Mesendoderm (in vitro differentiated cells): Measurements from ENCODE around the gene PLA2G3.
"Not testable (repeated sequence)": the region's sequence is repeated elsewhere in the genome, so short reads cannot be mapped to it uniquely, and the experiment has no call there.

Source experiments
- DNase-seq: peaks from one replicate; pipeline ENCODE4 v3.0.0; 2013
- H2AK5ac ChIP-seq: 2 replicates; pipeline ENCODE4 v1.6.1; 2013; ENCODE audit warnings: low read length, inconsistent platforms
- H2BK120ac ChIP-seq: 2 replicates; pipeline ENCODE4 v1.6.1; 2013; ENCODE audit warnings: low read depth, mild to moderate bottlenecking, low read length, moderate library complexity, mixed read lengths
- H2BK15ac ChIP-seq: replicated peaks from 2 replicates; pipeline ENCODE4 v1.6.1; 2013; ENCODE audit warnings: low read depth, mild to moderate bottlenecking, moderate library complexity
- H2BK5ac ChIP-seq: 2 replicates; pipeline ENCODE4 v1.6.1; 2013; ENCODE audit warnings: low read length, inconsistent platforms
- H3K18ac ChIP-seq: 2 replicates; pipeline ENCODE4 v1.6.1; 2013; ENCODE audit warnings: mild to moderate bottlenecking, low read length, mixed read lengths
- H3K23ac ChIP-seq: one replicate; pipeline ENCODE4 v1.6.1; 2013; ENCODE audit warnings: low read length
- H3K27ac ChIP-seq: 2 replicates; pipeline ENCODE4 v1.5.1; 2013; ENCODE audit warnings: low read depth, mild to moderate bottlenecking, inconsistent platforms, low read length, moderate library complexity
- H3K27me3 ChIP-seq: 2 replicates; pipeline ENCODE4 v1.6.1; 2013; ENCODE audit warnings: low read length, control low read depth, mild to moderate bottlenecking, inconsistent platforms; ENCODE audit not compliant: insufficient read depth, poor library complexity
- H3K36me3 ChIP-seq: 2 replicates; pipeline ENCODE4 v1.6.1; 2013; ENCODE audit warnings: low read length, inconsistent platforms; ENCODE audit not compliant: control insufficient read depth, insufficient read depth
- H3K4ac ChIP-seq: one replicate; pipeline ENCODE4 v1.6.1; 2013; ENCODE audit warnings: low read depth, mild to moderate bottlenecking, low read length, moderate library complexity
- H3K4me1 ChIP-seq: 2 replicates; pipeline ENCODE4 v1.6.1; 2013; ENCODE audit warnings: low read depth, low read length, inconsistent platforms; ENCODE audit not compliant: control insufficient read depth
- H3K4me2 ChIP-seq: 2 replicates; pipeline ENCODE4 v1.6.1; 2013; ENCODE audit warnings: low read length
- H3K4me3 ChIP-seq: 2 replicates; pipeline ENCODE4 v1.5.1; 2013; ENCODE audit warnings: mild to moderate bottlenecking, low read length
- H3K56ac ChIP-seq: one replicate; pipeline ENCODE4 v1.6.1; 2013; ENCODE audit warnings: low read length
- H3K79me1 ChIP-seq: 2 replicates; pipeline ENCODE4 v1.6.1; 2013; ENCODE audit warnings: low read length, inconsistent platforms
- H3K79me2 ChIP-seq: 2 replicates; pipeline ENCODE4 v1.6.1; 2013; ENCODE audit warnings: mild to moderate bottlenecking, low read length; ENCODE audit not compliant: control insufficient read depth, insufficient read depth
- H3K9ac ChIP-seq: 2 replicates; pipeline ENCODE4 v1.6.1; 2013; ENCODE audit warnings: low read length, inconsistent platforms
- H4K5ac ChIP-seq: one replicate; pipeline ENCODE4 v1.6.1; 2013; ENCODE audit warnings: low read length
- H4K8ac ChIP-seq: one replicate; pipeline ENCODE4 v1.6.1; 2013; ENCODE audit warnings: low read depth, mild to moderate bottlenecking, control low read depth, low read length, moderate library complexity
- WGBS: extraction: QIAGEN DNeasy Blood & Tissue Kit; methylation state at CpG from one replicate; pipeline ENCODE4 v1.1.7; 2013; ENCODE audit warnings: low lambda C conversion rate, missing lambda C conversion rate; ENCODE audit not compliant: insufficient coverage; ENCODE audit errors: extremely low coverage; 5-methylcytosine and 5-hydroxymethylcytosine counted together

The PLA2G3 gene

GRCh38 chr22:31098632-31099110 is 41.6 kb downstream of the PLA2G3 start:
- H3K27ac ChIP-seq = no peak overlapping the region
- H3K79me2 ChIP-seq = no peaks in the 10 kb centered on the region
- no peak overlapping the region for H4K8ac ChIP-seq
- no CpG with 5 or more reads among the region's 36 CpGs for WGBS
- no peak overlapping the region for H2BK120ac ChIP-seq
- H3K56ac ChIP-seq = peak overlapping the region; percentile 45
- H3K18ac ChIP-seq = no peak overlapping the region
- no peak overlapping the region for H2BK5ac ChIP-seq
- no peaks in the 10 kb centered on the region for H3K36me3 ChIP-seq
- no peaks in the 10 kb centered on the region for H3K27me3 ChIP-seq
- peak overlapping the region; percentile 12 for H3K4me2 ChIP-seq
- no peak overlapping the region for H4K5ac ChIP-seq
- no peak overlapping the region for H3K4me3 ChIP-seq
- peak overlapping the region; percentile 49 for H3K9ac ChIP-seq
- peak; percentile 81 for DNase-seq
- no peak overlapping the region for H3K4ac ChIP-seq
- no peak overlapping the region for H2AK5ac ChIP-seq
- no peaks in the 10 kb centered on the region for H3K79me1 ChIP-seq
- H2BK15ac ChIP-seq = no peak overlapping the region
- no peak overlapping the region for H3K23ac ChIP-seq
- H3K4me1 ChIP-seq = peaks cover 2% of the 10 kb centered on the region

GRCh38 chr22:31097941-31098631 is 42.2 kb downstream of the PLA2G3 start:
- no peak overlapping the region for H3K27ac ChIP-seq
- peak overlapping the region; percentile 49 for H3K9ac ChIP-seq
- H3K79me1 ChIP-seq = no peaks in the 10 kb centered on the region
- H3K4ac ChIP-seq = no peak overlapping the region
- no peak overlapping the region for H2BK120ac ChIP-seq
- peak overlapping the region; percentile 45 for H3K56ac ChIP-seq
- H4K5ac ChIP-seq = no peak overlapping the region
- no peak overlapping the region for H2AK5ac ChIP-seq
- no peak overlapping the region for H4K8ac ChIP-seq
- H3K36me3 ChIP-seq = no peaks in the 10 kb centered on the region
- no CpG with 5 or more reads among the region's 10 CpGs for WGBS
- H3K18ac ChIP-seq = no peak overlapping the region
- H3K4me2 ChIP-seq = peak overlapping the region; percentile 12
- no peaks in the 10 kb centered on the region for H3K27me3 ChIP-seq
- no peaks in the 10 kb centered on the region for H3K79me2 ChIP-seq
- H3K23ac ChIP-seq = no peak overlapping the region
- no peak overlapping the region for H3K4me3 ChIP-seq
- DNase-seq = no peak
- H3K4me1 ChIP-seq = peaks cover 2% of the 10 kb centered on the region
- no peak overlapping the region for H2BK5ac ChIP-seq
- H2BK15ac ChIP-seq = no peak overlapping the region

- H3K36me3 ChIP-seq, H3K4me3 ChIP-seq: not testable (repeated sequence)
Observed at GRCh38 chr22:31097539-31097938, 42.8 kb downstream of the PLA2G3 start.

GRCh38 chr22:31096657-31097279 is 43.5 kb downstream of the PLA2G3 start:
- H3K18ac ChIP-seq = no peak overlapping the region
- peaks cover 2% of the 10 kb centered on the region for H3K4me1 ChIP-seq

More at GRCh38 chr22:31097539-31097938, 42.8 kb downstream of the PLA2G3 start:
- H3K4me1 ChIP-seq, H4K5ac ChIP-seq, H3K27ac ChIP-seq, H2BK15ac ChIP-seq, H2BK5ac ChIP-seq, H3K79me2 ChIP-seq, DNase-seq, H3K79me1 ChIP-seq, H2AK5ac ChIP-seq, H3K9ac ChIP-seq, H3K18ac ChIP-seq, H3K4me2 ChIP-seq, H4K8ac ChIP-seq, H2BK120ac ChIP-seq, H3K23ac ChIP-seq, H3K27me3 ChIP-seq, H3K4ac ChIP-seq, H3K56ac ChIP-seq: not testable (repeated sequence)
- WGBS = no CpG with 5 or more reads among the region's 5 CpGs

GRCh38 chr22:31095637-31096249 is 44.6 kb downstream of the PLA2G3 start:
- Histone ChIP-seq H3K9ac (no peak overlapping the region), H3K36me3 (no peaks in the 10 kb centered on the region), H3K4me3 (no peak overlapping the region)

More at GRCh38 chr22:31096657-31097279, 43.5 kb downstream of the PLA2G3 start:
- no peak overlapping the region for H3K56ac ChIP-seq
- H3K79me2 ChIP-seq = no peaks in the 10 kb centered on the region
- no peak overlapping the region for H4K8ac ChIP-seq
- H3K9ac ChIP-seq = no peak overlapping the region
- H3K4ac ChIP-seq = no peak overlapping the region
- H3K4me2 ChIP-seq = no peak overlapping the region
- no peak overlapping the region for H3K4me3 ChIP-seq
- no peak overlapping the region for H2AK5ac ChIP-seq
- no peak overlapping the region for H4K5ac ChIP-seq
- no CpG with 5 or more reads among the region's 27 CpGs for WGBS
- no peak overlapping the region for H3K23ac ChIP-seq
- no peaks in the 10 kb centered on the region for H3K36me3 ChIP-seq
- no peak overlapping the region for H2BK15ac ChIP-seq
- H3K27ac ChIP-seq = no peak overlapping the region
- DNase-seq = no peak
- H2BK5ac ChIP-seq = no peak overlapping the region
- H2BK120ac ChIP-seq = no peak overlapping the region
- no peaks in the 10 kb centered on the region for H3K27me3 ChIP-seq
- H3K79me1 ChIP-seq = no peaks in the 10 kb centered on the region

More at GRCh38 chr22:31095637-31096249, 44.6 kb downstream of the PLA2G3 start:
- no peak overlapping the region for H3K56ac ChIP-seq
- no peak overlapping the region for H2BK15ac ChIP-seq
- no CpG with 5 or more reads among the region's 3 CpGs for WGBS
- H3K23ac ChIP-seq = no peak overlapping the region
- no peak overlapping the region for H2BK5ac ChIP-seq
- H3K4me2 ChIP-seq = no peak overlapping the region
- no peak overlapping the region for H3K27ac ChIP-seq
- H4K5ac ChIP-seq = no peak overlapping the region
- no peak overlapping the region for H3K18ac ChIP-seq
- H4K8ac ChIP-seq = no peak overlapping the region
- H3K79me2 ChIP-seq = no peaks in the 10 kb centered on the region
- no peak overlapping the region for H2AK5ac ChIP-seq
- DNase-seq = no peak
- no peaks in the 10 kb centered on the region for H3K79me1 ChIP-seq
- H3K4ac ChIP-seq = no peak overlapping the region
- peaks cover 2% of the 10 kb centered on the region for H3K4me1 ChIP-seq
- no peak overlapping the region for H2BK120ac ChIP-seq
- H3K27me3 ChIP-seq = no peaks in the 10 kb centered on the region
